Activated naive CD4-positive, alpha-beta T cell treated with anti-CD3 and anti-CD28 coated beads, Interleukin-2, amount 10 ng/mL, durations not matched to agents 5 hours and 36 hours (primary cell): ENCODE data around the gene ACTL8. TPM values are rescaled to one million over a fixed set of nuclear protein-coding genes. Genes with fewer than 3 reads are reported as not detected.

ENCODE experiments used
- total RNA-seq, 2 experiments: library from RNA; stranded (reverse); gene quantifications; one replicate each; pipeline ENCODE4 v1.2.3, GENCODE V29; 2021

The ACTL8 gene, protein sequence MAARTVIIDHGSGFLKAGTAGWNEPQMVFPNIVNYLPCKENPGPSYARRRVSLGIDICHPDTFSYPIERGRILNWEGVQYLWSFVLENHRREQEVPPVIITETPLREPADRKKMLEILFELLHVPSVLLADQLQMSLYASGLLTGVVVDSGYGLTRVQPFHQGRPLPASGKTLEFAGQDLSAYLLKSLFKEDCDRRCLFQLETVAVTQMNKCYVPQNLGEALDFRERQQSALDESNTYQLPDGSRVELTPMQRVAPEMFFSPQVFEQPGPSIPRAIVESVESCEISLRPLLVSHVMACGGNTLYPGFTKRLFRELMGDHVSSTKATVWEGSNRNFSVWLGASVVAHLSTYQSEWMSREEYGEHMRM
- total RNA-seq = not detected

GRCh38 chr1:17755120-17755519, at the start of gene ACTL8:
TSS of gene ACTL8 (plus strand) at chr1:17755333. CDS start at chr1:17823009, 67,676 bp downstream.

Other genes starting within 250 kb of the ACTL8 start
- gene ARHGEF10L, start 215.6 kb upstream of the ACTL8 start, total RNA-seq = not detected